IMR-90 (cell line): ENCODE data around the gene SLC33A1. TPM values are rescaled to one million over a fixed set of nuclear protein-coding genes. Genes with fewer than 3 reads are reported as not detected.

Experiments used
- ATAC-seq: fragments of 200-7000 bp; cut with Tn5 transposase; 2 replicates; pipeline ENCODE4 v1.9.1; 2020; ENCODE audit warnings: low read depth, mild to moderate bottlenecking, moderate library complexity
- BruUV-seq: library from RNA; stranded (reverse); fragments of 400-500 nt; replicated peaks from 2 replicates; lab custom pipeline; 2021; lab: Mats Ljungman, UMichigan
- CTCF ChIA-PET: fragments of 300-600 bp; formaldehyde crosslinking; extraction: SDS; loops from one replicate; lab custom pipeline; 2021; ENCODE audit warnings: antibody characterized with exemption; lab: Yijun Ruan, JAX
- POLR2A ChIA-PET: fragments of 300-600 bp; sonication (Branson Sonifier 250); formaldehyde crosslinking; loops from one replicate; lab custom pipeline; 2022; ENCODE audit warnings: antibody characterized with exemption; ENCODE audit not compliant: unreplicated experiment; lab: Charles Lee
- DNase-seq: peaks from one replicate; pipeline ENCODE4 v3.0.0; 2013
- H2AFZ ChIP-seq: replicated peaks from 2 replicates; pipeline ENCODE3; 2013; ENCODE audit warnings: low read length, mild to moderate bottlenecking; ENCODE audit not compliant: poor library complexity
- H2AK5ac ChIP-seq: 2 replicates; pipeline ENCODE4 v1.6.1; 2013; ENCODE audit warnings: low read depth, low read length, inconsistent platforms
- H2AK9ac ChIP-seq: replicated peaks from 2 replicates; pipeline ENCODE3; 2013; ENCODE audit warnings: mild to moderate bottlenecking, low read depth, low read length, moderate library complexity; ENCODE audit not compliant: poor library complexity
- H2BK120ac ChIP-seq: 2 replicates; pipeline ENCODE4 v1.6.1; 2013; ENCODE audit warnings: low read depth, low read length, inconsistent platforms
- H2BK15ac ChIP-seq: 3 replicates; pipeline ENCODE4 v1.6.1; 2013; ENCODE audit warnings: low read depth, low read length, inconsistent platforms
- H2BK20ac ChIP-seq: 2 replicates; pipeline ENCODE4 v1.6.1; 2013; ENCODE audit warnings: low read depth, mild to moderate bottlenecking, inconsistent platforms, low read length, moderate library complexity
- H2BK5ac ChIP-seq: 2 replicates; pipeline ENCODE4 v1.6.1; 2013; ENCODE audit warnings: mild to moderate bottlenecking, low read depth, low read length, inconsistent platforms; ENCODE audit not compliant: poor library complexity, severe bottlenecking
- H3K14ac ChIP-seq: replicated peaks from 2 replicates; pipeline ENCODE4 v1.6.1; 2013; ENCODE audit warnings: low read depth, low read length, inconsistent platforms
- H3K18ac ChIP-seq: 2 replicates; pipeline ENCODE4 v1.6.1; 2013; ENCODE audit warnings: low read depth, low read length, control low read depth
- H3K23ac ChIP-seq: 2 replicates; pipeline ENCODE4 v1.6.1; 2013; ENCODE audit warnings: low read depth, low read length, inconsistent platforms
- H3K27ac ChIP-seq: 2 replicates; pipeline ENCODE4 v1.5.1; 2013; ENCODE audit warnings: mild to moderate bottlenecking, control low read depth, low read length; ENCODE audit not compliant: insufficient read depth
- H3K27me3 ChIP-seq: 2 replicates; pipeline ENCODE4 v1.6.1; 2013; ENCODE audit warnings: low read length; ENCODE audit not compliant: control insufficient read depth, insufficient read depth
- H3K36me3 ChIP-seq: 2 replicates; pipeline ENCODE4 v1.6.1; 2013; ENCODE audit warnings: low read length, mixed read lengths; ENCODE audit not compliant: control insufficient read depth, insufficient read depth
- H3K4ac ChIP-seq: 2 replicates; pipeline ENCODE4 v1.6.1; 2013; ENCODE audit warnings: low read depth, low read length, inconsistent platforms
- H3K4me1 ChIP-seq: 2 replicates; pipeline ENCODE4 v1.6.1; 2013; ENCODE audit warnings: low read length, mixed read lengths; ENCODE audit not compliant: control insufficient read depth, insufficient read depth
- H3K4me2 ChIP-seq: 2 replicates; pipeline ENCODE4 v1.6.1; 2013; ENCODE audit warnings: low read depth, mild to moderate bottlenecking, control low read depth, low read length, moderate library complexity
- H3K4me3 ChIP-seq: 2 replicates; pipeline ENCODE4 v1.5.1; 2013; ENCODE audit warnings: low read depth, mild to moderate bottlenecking, control low read depth, low read length, moderate library complexity; ENCODE audit not compliant: insufficient read depth
- H3K56ac ChIP-seq: 2 replicates; pipeline ENCODE4 v1.6.1; 2013; ENCODE audit warnings: low read length, inconsistent platforms; ENCODE audit not compliant: insufficient read depth; ENCODE audit errors: extremely low read depth
- H3K79me1 ChIP-seq, 2 experiments: 2 replicates each; pipeline ENCODE4 v1.6.1; 2013; ENCODE audit warnings: low read length in 2 of 2, inconsistent platforms in 1 of 2, low read depth in 1 of 2
- H3K9ac ChIP-seq: 2 replicates; pipeline ENCODE4 v1.6.1; 2013; ENCODE audit warnings: low read depth, low read length, control low read depth
- H3K9me1 ChIP-seq: 2 replicates; pipeline ENCODE4 v1.6.1; 2013; ENCODE audit warnings: low read length, inconsistent platforms; ENCODE audit not compliant: insufficient read depth
- H3K9me3 ChIP-seq: 2 replicates; pipeline ENCODE4 v1.6.1; 2013; ENCODE audit warnings: low read length; ENCODE audit not compliant: control insufficient read depth, insufficient read depth
- H4K20me1 ChIP-seq: 2 replicates; pipeline ENCODE4 v1.6.1; 2013; ENCODE audit warnings: low read length, inconsistent platforms; ENCODE audit not compliant: insufficient read depth
- H4K5ac ChIP-seq: 2 replicates; pipeline ENCODE4 v1.6.1; 2013; ENCODE audit warnings: mild to moderate bottlenecking, low read depth, low read length, control low read depth
- H4K8ac ChIP-seq, 2 experiments: 2 replicates each; pipeline ENCODE4 v1.6.1; 2013; ENCODE audit warnings: low read depth in 2 of 2, low read length in 2 of 2, control low read depth in 1 of 2, inconsistent platforms in 1 of 2
- H4K91ac ChIP-seq: 2 replicates; pipeline ENCODE4 v1.6.1; 2013; ENCODE audit warnings: low read depth, low read length, inconsistent platforms; ENCODE audit not compliant: insufficient read depth
- BHLHE40 ChIP-seq: fragments of 150-350 bp; IDR thresholded peaks from 2 replicates; pipeline ENCODE4 v1.6.1; 2016; ENCODE audit warnings: mild to moderate bottlenecking, low read depth, low read length
- CEBPB ChIP-seq: IDR thresholded peaks from 2 replicates; pipeline ENCODE4 v1.6.1; 2012; ENCODE audit warnings: low read depth, low read length, improper control_type of control experiment
- CHD1 ChIP-seq: IDR thresholded peaks from 2 replicates; pipeline ENCODE4 v1.6.1; 2012; ENCODE audit warnings: low read depth, low read length, improper control_type of control experiment
- MAFK ChIP-seq: IDR thresholded peaks from 2 replicates; pipeline ENCODE4 v1.6.1; 2012; ENCODE audit warnings: low read depth, low read length, improper control_type of control experiment
- MAZ ChIP-seq: IDR thresholded peaks from 2 replicates; pipeline ENCODE4 v1.6.1; 2012; ENCODE audit warnings: low read depth, mild to moderate bottlenecking, low read length, improper control_type of control experiment, moderate library complexity, borderline replicate concordance
- MXI1 ChIP-seq: IDR thresholded peaks from 2 replicates; pipeline ENCODE4 v1.6.1; 2012; ENCODE audit warnings: low read depth, mild to moderate bottlenecking, low read length, moderate library complexity, borderline replicate concordance
- NFE2L2 ChIP-seq: fragments of 150-350 bp; IDR thresholded peaks from 2 replicates; pipeline ENCODE4 v1.6.1; 2016; ENCODE audit warnings: low read depth, mild to moderate bottlenecking, low read length
- POLR2A ChIP-seq: IDR thresholded peaks from 2 replicates; pipeline ENCODE4 v1.6.1; 2012; ENCODE audit warnings: mild to moderate bottlenecking, low read depth, low read length
- RAD21 ChIP-seq: IDR thresholded peaks from 2 replicates; pipeline ENCODE4 v1.6.1; 2012; ENCODE audit warnings: low read length, improper control_type of control experiment
- RCOR1 ChIP-seq: IDR thresholded peaks from 2 replicates; pipeline ENCODE4 v1.6.1; 2012; ENCODE audit warnings: mild to moderate bottlenecking, low read length, improper control_type of control experiment; ENCODE audit not compliant: insufficient replicate concordance
- SMC3 ChIP-seq: fragments of 150-350 bp; IDR thresholded peaks from 2 replicates; pipeline ENCODE4 v1.6.1; 2016; ENCODE audit warnings: low read depth, mild to moderate bottlenecking, antibody characterized with exemption, low read length, moderate library complexity
- WGBS, 2 experiments: methylation state at CpG; one replicate each; pipeline versions ENCODE4 v1.1.5 to v1.1.7; 2013; ENCODE audit warnings: missing lambda C conversion rate in 2 of 2; ENCODE audit not compliant: insufficient read length in 1 of 2; ENCODE audit errors: extremely low coverage in 2 of 2; 5-methylcytosine and 5-hydroxymethylcytosine counted together
- dilution Hi-C: fragments of 300-500 bp; cut with HindIII; formaldehyde crosslinking; loops from one replicate; pipeline ENCODE4 v1.14.3; 2018; ENCODE audit warnings: low sequenced_read_pairs; ENCODE audit not compliant: unreplicated experiment
- in situ Hi-C: fragments of 300-500 bp; cut with MboI; formaldehyde crosslinking; loops from 3 replicates; pipeline ENCODE4 v1.14.3; 2019; ENCODE audit warnings: low sequenced_read_pairs, inconsistent platforms, mixed read lengths
- intact Hi-C: fragments of 100-400 bp; cut with micrococcal nuclease; formaldehyde crosslinking; loops from 2 replicates; pipeline ENCODE4 v1.10.0; 2022
- polyA plus RNA-seq, 3 experiments: library from polyadenylated mRNA; depleted of rRNA; stranded (reverse); fragments of >200 nt; gene quantifications; 2 replicates each; pipeline ENCODE4 v1.2.3, GENCODE V29; 2012; ENCODE audit warnings: low replicate concordance in 1 of 3
- total RNA-seq: library from RNA; depleted of rRNA; stranded (reverse); fragments of >200 nt; gene quantifications from 2 replicates; pipeline ENCODE4 v1.2.3, GENCODE V29; 2012
- TF ChIP-seq, protein P1 (sequence below): fragments of 150-350 bp; IDR thresholded peaks from 2 replicates; pipeline ENCODE4 v1.6.1; 2017; ENCODE audit warnings: mild to moderate bottlenecking, antibody characterized with exemption, low read length, low read depth
- TF ChIP-seq, protein P2 (sequence below): conservative IDR thresholded peaks from 2 replicates; pipeline ENCODE4 v1.5.1; 2012; ENCODE audit warnings: mild to moderate bottlenecking, low read depth, low read length, improper control_type of control experiment

Gene SLC33A1
- total and polyA plus RNA-seq, 2 of the 4 experiments (the other 2 are of a cell fraction), result 12.9 to 32.4 TPM

DNA sequence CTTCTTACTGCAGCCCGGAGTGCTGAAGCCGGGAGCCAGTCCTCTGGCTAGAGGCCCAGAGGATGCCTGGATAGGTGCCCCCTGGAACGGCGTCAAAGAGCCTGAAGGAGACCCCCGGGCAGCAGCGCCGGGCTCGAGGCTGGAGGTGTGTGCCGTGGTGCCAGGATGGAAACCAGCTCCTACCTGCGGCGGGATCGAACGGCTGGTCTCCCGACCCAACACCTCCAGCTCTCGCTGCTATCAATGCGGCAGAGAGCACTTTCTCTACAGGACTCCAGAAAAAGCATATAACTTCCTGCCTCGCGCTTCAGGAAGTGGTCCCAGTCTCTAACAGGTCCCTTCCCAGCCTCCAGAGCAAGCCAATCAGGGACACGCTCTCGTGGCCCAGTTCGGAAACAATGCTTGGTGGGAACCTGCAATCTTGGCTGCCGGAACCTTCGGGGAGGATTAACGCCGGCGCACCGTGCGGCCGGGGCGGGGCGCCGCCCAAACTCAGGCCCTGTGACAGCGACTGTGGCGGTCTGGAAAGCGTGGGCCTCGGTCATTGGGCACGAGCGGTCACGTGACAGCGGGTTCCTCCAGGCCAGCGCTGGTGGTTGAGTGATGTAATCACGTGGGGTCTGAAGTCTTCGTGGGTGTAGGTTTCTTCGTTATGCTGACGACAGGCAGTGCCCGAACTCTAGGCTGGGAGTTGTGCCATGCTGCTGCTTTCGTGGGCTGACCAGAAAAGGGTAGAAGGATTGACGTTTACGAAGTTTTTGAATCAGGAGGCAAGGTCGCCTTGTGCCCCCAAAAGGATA, at the start of gene SLC33A1 (continued):
- no peak; the same call in 1 of the 2 replicates for TF ChIP-seq CHD1
- no peak for TF ChIP-seq NFE2L2
- no peak for TF ChIP-seq MAFK
- TF ChIP-seq SMC3, result no peak
- TF ChIP-seq MAZ, result peak; percentile 89
- TF ChIP-seq POLR2A, result peak; percentile 80

DNA sequence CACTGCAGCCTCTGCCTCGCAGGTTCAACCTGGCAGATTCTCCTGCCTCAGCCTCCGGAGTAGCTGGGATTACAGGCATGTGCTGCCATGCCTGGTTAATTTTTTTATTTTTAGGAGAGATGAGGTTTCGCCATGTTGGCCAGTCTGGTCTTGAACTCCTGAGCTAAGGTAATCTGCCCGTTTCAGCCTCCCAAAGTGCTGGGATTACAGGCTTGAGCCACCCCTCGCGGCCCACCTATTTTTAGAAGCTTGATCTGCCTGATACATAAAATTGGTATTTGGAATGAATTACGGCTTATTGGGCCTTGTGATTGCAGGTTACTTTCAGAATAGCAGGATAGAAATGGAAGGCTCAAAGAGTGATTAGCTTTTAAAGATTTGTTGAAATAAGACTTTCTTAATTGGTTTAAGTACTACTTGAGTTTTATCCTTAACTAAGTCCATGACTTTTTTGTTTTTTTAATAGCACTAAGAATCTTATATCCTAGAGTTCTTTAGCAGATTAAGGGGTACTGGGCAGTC, 41.2 kb upstream of the SLC33A1 start:
- no peak overlapping the region for H2AK9ac ChIP-seq
- no peak overlapping the region for H3K18ac ChIP-seq
- no peak overlapping the region for H4K8ac ChIP-seq
- H4K91ac ChIP-seq, result no peak overlapping the region
- H3K4ac ChIP-seq, result no peak overlapping the region
- ChIA-PET POLR2A (no interaction called here), CTCF (interaction anchor here (0.6 to 0.7 kb wide), 3 partner anchors 43 to 1532 kb away, joined by 3 to 5 read pairs (median 4); no protein-coding TSS in a partner anchor)
- H2BK20ac ChIP-seq, result no peak overlapping the region
- no TSS peak for BruUV-seq
- no peaks in the 10 kb centered on the region for H3K27me3 ChIP-seq
- no peak overlapping the region for H2AFZ ChIP-seq
- no peak overlapping the region for H2AK5ac ChIP-seq
- peaks cover 12% of the 10 kb centered on the region for H3K36me3 ChIP-seq
- ATAC-seq (no peak), DNase-seq (no peak)
- H3K56ac ChIP-seq, result no peak overlapping the region
- no peaks in the 10 kb centered on the region for H3K9me3 ChIP-seq
- H3K9ac ChIP-seq, result no peak overlapping the region
- H2BK5ac ChIP-seq, result no peak overlapping the region
- H3K79me1 ChIP-seq, result peaks cover 12 to 22% of the 10 kb centered on the region in 2 experiments; a peak in 3 of 4 replicates
- dilution Hi-C loops (no loop called here), intact Hi-C loops (no loop called here), in situ Hi-C loops (no loop called here)
- no peak overlapping the region for H3K27ac ChIP-seq
- no peak overlapping the region for H3K23ac ChIP-seq
- H3K4me1 ChIP-seq, result peaks cover 3% of the 10 kb centered on the region; the same call in 1 of the 2 replicates
- H3K9me1 ChIP-seq, result no peaks in the 10 kb centered on the region; the same call in 1 of the 2 replicates
- H3K14ac ChIP-seq, result no peak overlapping the region
- H3K4me3 ChIP-seq, result no peak overlapping the region
- WGBS, 2 experiments, result no CpG with 5 or more reads among the region's 7 CpGs
- 0 out of 2 replicates have a peak, but pooled peaks cover 6% of the 10 kb centered on the region for H4K20me1 ChIP-seq
- H3K4me2 ChIP-seq, result no peak overlapping the region
- H4K5ac ChIP-seq, result no peak overlapping the region
- no peak overlapping the region for H2BK120ac ChIP-seq
- no peak overlapping the region for H2BK15ac ChIP-seq
- no peak for TF ChIP-seq RAD21
- no peak for TF ChIP-seq CEBPB
- TF ChIP-seq RCOR1, result no peak
- no peak for TF ChIP-seq NFE2L2
- TF ChIP-seq, protein P1, sequence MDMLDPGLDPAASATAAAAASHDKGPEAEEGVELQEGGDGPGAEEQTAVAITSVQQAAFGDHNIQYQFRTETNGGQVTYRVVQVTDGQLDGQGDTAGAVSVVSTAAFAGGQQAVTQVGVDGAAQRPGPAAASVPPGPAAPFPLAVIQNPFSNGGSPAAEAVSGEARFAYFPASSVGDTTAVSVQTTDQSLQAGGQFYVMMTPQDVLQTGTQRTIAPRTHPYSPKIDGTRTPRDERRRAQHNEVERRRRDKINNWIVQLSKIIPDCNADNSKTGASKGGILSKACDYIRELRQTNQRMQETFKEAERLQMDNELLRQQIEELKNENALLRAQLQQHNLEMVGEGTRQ, result no peak
- TF ChIP-seq MAZ, result no peak
- no peak for TF ChIP-seq POLR2A
- TF ChIP-seq SMC3, result no peak
- no peak for TF ChIP-seq MXI1
- no peak for TF ChIP-seq CHD1
- no peak for TF ChIP-seq MAFK
- TF ChIP-seq, protein P2, sequence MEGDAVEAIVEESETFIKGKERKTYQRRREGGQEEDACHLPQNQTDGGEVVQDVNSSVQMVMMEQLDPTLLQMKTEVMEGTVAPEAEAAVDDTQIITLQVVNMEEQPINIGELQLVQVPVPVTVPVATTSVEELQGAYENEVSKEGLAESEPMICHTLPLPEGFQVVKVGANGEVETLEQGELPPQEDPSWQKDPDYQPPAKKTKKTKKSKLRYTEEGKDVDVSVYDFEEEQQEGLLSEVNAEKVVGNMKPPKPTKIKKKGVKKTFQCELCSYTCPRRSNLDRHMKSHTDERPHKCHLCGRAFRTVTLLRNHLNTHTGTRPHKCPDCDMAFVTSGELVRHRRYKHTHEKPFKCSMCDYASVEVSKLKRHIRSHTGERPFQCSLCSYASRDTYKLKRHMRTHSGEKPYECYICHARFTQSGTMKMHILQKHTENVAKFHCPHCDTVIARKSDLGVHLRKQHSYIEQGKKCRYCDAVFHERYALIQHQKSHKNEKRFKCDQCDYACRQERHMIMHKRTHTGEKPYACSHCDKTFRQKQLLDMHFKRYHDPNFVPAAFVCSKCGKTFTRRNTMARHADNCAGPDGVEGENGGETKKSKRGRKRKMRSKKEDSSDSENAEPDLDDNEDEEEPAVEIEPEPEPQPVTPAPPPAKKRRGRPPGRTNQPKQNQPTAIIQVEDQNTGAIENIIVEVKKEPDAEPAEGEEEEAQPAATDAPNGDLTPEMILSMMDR, result no peak
- no peak for TF ChIP-seq BHLHE40
